GM18873 (cell line): ENCODE measurements around the gene VIPR1.
"Not testable (repeated sequence)": the region's sequence is repeated elsewhere in the genome, so short reads cannot be mapped to it uniquely, and the experiment has no call there.

Source experiments
- ATAC-seq: cut with Tn5 transposase; IDR thresholded peaks from one replicate; pipeline ENCODE4 v1.9.1; 2021; ENCODE audit warnings: mild to moderate bottlenecking, moderate library complexity, moderate number of reproducible peaks; ENCODE audit not compliant: unreplicated experiment, low FRiP score

VIPR1 gene

DNA sequence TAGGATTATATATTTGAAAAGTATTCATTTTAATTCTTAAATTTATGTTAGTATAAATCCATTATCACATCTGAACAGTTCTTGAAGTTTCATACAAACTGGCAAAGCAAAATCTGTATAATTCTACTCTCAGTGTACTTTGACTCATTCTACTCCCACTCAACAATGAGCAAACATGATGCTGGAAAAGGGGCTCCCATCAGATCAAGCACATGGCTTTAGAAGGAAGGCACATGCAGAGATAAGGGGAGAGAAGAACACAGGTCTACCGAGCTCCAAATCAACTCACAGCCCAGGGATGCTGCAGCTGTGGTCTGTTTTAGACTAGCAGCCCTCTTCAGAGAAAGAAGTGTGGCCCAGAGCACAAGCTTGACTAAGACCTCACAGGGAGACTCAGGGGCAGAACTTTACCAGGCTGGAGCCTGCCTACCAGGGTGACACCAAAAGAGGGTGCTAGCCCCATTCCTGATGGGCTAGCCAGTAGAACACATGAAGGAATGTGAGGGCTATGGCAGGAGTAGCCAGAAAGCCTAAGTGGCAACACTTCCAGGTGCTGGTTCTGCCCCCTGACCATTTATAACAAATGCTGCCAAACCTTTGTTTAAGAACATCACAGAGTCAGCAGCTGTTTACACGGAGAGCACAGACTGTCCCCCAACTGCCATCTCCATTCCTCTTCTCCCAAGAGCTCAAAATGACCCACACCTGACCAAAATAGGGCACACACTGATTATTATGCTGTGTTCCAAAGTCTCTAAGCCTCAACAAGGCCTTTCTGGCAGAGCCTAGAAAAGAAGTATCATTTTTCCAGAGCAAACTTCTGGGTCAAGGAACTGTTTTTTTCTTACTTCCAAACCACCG lies 59.8 kb downstream of the VIPR1 start:
- no peak for ATAC-seq

DNA sequence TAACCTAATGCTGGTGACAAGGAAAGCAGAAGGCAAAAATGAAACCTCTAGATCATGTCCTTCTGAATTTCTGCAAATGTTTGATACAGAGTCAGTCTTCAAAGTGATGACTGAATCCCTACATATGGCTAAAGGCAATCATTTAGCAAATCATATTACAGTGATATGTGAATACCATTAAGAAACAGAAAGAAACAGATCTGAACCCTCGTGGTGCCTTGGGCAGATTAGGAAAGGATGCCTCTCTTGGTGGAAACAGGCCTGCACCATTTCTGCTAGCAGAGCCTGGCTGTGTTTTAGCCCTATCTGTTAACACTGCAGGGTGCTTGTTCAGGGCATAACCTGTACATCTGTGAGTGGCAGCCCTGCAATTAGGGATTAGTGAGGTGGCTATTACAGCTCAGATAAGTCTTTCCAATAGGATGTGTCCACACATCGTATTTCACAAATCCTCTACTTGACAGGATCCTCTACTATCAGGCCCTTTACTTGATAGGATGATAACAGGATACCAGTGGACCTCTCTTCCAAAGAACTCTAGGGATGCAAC lies 67.2 kb downstream of the VIPR1 start:
- ATAC-seq, result no peak

DNA sequence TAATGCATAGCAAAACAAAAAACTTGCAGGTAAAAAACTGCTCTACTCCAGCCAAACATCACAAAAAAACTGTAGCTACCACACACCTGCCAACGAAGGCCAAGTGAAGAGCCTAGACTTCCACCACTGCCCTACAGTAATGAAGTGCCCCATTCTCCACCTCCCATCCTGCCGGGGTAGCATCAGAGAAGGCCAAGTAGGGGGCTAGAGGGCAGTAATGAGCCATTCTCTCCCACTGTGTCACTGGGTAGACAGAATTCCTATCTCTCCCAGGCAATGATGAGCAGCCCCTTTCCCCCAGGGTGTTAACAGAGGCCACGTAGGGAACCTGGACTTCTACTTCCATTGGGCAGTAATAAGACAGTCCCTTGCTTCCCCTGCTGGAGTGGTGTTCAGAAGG lies 69.8 kb downstream of the VIPR1 start:
- ATAC-seq, result no peak

DNA sequence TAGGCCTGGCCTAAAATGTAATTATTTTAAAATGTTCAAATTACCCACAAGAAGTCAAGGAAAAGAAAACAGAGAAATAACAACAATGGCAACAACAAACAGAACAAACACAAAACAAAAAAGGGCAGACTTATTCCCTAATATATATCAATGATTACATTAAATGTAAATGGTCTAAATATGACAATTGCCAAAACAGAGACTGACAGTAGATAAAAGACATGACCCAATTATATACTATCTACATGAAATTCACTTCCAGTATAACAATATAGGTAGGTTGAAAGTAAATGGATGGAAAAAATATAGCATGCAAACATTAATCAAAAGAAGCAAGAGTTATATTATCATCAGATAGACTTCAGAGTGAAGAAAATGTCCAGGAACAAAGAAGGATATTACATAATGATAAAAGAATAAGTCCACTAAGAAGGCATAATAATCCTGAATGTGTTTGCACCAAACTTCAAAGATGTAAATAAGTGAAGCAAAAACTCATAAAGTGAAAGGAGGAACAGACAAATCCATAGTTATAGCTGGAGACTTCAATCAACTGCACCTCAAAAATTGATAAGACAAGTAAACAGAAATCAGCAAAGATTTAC lies 72.8 kb downstream of the VIPR1 start:
- no peak for ATAC-seq

DNA sequence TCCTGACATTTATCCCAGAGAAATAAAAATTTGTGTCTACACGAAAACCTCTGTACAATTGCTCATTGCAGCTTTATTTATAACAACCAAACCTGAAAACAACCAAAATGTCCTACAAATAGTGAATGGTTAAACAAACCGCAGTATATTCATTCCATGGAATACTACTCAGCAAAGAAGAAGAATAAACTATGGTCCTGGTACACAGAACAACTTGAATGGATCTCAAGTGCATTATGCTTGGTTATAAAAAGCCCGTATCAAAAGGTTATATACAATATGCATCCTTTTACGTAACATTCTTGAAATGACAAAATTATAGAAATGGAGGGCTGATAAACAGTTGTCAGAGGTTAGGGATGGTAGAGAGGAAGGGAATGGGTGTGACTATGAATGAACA lies 75.6 kb downstream of the VIPR1 start:
- no peak for ATAC-seq

DNA sequence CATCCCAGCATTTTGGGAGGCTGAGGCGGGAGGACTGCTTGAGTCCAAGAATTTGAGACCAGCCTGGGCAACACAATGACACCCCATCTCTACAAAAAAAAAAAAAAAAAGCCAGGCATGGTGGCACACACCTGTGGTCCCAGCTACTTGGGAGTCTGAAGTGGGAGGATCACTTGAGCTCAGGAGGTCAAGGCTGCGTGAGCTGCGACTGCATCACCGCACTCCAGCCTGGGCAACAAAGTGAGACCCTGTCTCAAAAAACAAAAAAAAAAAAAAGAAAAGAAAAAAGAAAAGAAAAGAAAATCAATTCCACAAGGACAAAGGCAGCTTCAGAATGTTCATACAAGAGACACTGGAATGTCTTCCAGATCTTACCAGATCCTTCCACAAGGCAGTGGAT lies 76.9 kb downstream of the VIPR1 start:
- not testable (repeated sequence) for ATAC-seq

DNA sequence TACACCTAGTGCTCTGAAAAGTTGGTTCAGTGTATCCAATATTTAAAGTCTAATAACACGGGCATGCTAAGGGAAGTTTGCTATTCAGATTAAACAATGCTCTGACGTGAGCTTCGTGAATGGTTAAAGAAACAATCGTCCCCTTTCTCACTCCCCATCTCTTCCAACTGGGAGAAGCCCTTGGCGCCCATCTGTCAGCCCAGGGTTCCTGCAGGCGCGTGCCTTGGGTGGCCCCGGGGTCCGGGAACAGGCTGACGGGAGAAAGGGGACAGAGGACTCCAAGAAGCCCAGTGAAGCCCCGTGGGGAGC lies 78.9 kb downstream of the VIPR1 start:
- no peak for ATAC-seq

DNA sequence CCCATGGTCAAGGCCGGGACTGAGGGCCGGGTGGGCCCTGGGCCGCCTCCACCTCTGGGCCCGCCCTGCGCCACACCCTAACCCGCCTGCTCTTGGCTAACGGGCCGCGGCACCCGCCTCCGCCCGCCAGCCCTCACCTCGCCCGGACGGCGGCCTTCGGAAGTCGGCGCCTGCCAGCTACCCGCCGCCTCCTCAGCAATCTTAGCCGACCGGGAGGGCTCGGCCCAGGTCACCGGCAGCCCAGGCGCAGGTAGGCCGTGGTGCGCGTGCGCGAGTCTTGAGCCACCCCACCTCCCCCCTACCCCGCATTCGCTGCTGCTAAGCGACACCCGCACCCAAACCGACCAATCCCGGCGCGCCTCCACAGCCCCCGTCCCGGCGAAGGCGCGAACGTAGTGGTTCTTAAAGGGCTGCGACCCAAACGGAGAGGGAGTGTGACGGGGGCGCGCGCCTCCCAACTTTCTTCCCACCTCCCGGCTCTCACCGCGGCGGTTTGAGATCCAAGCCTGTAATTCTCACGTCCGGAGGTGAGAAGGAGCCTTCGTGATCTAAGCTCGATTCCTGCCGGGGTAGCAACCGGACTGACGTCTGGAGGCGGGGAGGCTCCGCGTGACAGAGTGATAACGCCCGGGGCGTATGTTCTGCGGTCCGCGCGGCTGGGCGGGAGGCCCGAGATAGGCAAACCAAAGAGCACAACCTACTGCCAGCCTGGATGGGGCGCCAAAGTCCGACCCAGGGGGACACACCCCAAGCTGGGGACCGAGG lies 79.4 kb downstream of the VIPR1 start, which contains the start of gene SEC22C:
SEC22C (minus strand) TSS at position 259 of the 765 bp plus-strand sequence. CDS start 12,921 bp downstream, outside the sequence.
- ATAC-seq, result peak; percentile 78

DNA sequence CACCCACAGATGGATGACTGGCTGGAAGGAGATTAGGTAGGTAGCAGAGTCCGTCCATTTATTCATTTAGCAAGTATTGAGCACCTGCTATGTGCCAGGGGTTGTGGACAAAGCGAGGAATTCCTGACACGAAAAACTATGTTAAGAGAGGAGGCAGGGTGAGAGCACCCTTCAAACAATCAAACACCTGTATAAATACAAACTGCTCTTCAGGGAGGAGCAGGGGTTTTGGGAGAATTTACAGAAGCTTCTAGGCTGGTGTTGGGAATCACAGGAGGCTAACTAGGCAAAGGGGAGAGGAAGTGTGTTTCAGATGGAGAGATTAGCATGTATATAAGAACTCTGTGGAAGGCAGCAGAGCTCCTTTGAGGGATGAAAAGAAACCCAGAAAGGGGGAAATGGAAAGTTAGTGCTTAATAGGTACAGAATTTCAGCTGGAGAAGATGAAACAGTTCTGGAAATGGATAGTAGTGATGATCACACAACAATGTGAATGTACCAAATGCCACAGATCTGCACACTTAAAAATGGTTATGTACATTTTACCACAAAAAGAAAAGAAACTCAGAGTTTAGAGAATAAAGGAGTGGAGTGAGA lies 80.1 kb downstream of the VIPR1 start:
- ATAC-seq, result no peak
